ACHN (cell line): Measurements from ENCODE around the gene CDH13.
A peak's percentile ranks its signal among the peaks of the same experiment; 100 is the strongest.

Source experiments
- DNase-seq: peaks from one replicate; pipeline ENCODE4 v3.0.0-alpha.2; 2015
- in situ Hi-C: cut with HindIII; loops from 2 replicates; pipeline ENCODE4 v1.10.0; 2017; ENCODE audit warnings: low sequenced_read_pairs, low pct_ligation_motif_present, low pct_unique_long_range_greater_than_20kb

The CDH13 gene

GRCh38 chr16:83453977-83454376, 827.2 kb downstream of the CDH13 start:
- no peak for DNase-seq
- in situ Hi-C loops, result no loop called here

- in situ Hi-C loops, result no loop called here
These were observed 828.9 kb downstream of the CDH13 start for GRCh38 chr16:83455716-83456115.

GRCh38 chr16:83456934-83457333, 830.2 kb downstream of the CDH13 start:
- no peak for DNase-seq
- in situ Hi-C loops, result no loop called here

More at GRCh38 chr16:83455716-83456115, 828.9 kb downstream of the CDH13 start:
- DNase-seq, result no peak

GRCh38 chr16:83458612-83459011, 831.8 kb downstream of the CDH13 start:
- in situ Hi-C loops, result no loop called here

GRCh38 chr16:83464991-83465390, 838.2 kb downstream of the CDH13 start:
- no peak for DNase-seq
- in situ Hi-C loops, result no loop called here

More at GRCh38 chr16:83458612-83459011, 831.8 kb downstream of the CDH13 start:
- peak; percentile 24 for DNase-seq

- peak; percentile 9 for DNase-seq
- in situ Hi-C loops, result no loop called here
These were observed 843.6 kb downstream of the CDH13 start for GRCh38 chr16:83470416-83470815.

- no peak for DNase-seq
- in situ Hi-C loops, result no loop called here
These were observed 846.2 kb downstream of the CDH13 start for GRCh38 chr16:83472776-83473501.

- no peak for DNase-seq
These were observed 847.3 kb downstream of the CDH13 start for GRCh38 chr16:83473926-83474650.

GRCh38 chr16:83475108-83475507, 848.3 kb downstream of the CDH13 start:
- peak; percentile 5 for DNase-seq
- in situ Hi-C loops, result no loop called here

More at GRCh38 chr16:83473926-83474650, 847.3 kb downstream of the CDH13 start:
- in situ Hi-C loops, result no loop called here

GRCh38 chr16:83481589-83481988, 854.8 kb downstream of the CDH13 start:
- DNase-seq, result no peak
- in situ Hi-C loops, result no loop called here

GRCh38 chr16:83482545-83483162, 855.9 kb downstream of the CDH13 start:
- in situ Hi-C loops, result no loop called here

GRCh38 chr16:83490073-83490472, 863.3 kb downstream of the CDH13 start:
- no peak for DNase-seq

More at GRCh38 chr16:83482545-83483162, 855.9 kb downstream of the CDH13 start:
- no peak for DNase-seq

GRCh38 chr16:83494459-83494858, 867.7 kb downstream of the CDH13 start:
- in situ Hi-C loops, result no loop called here
- DNase-seq, result no peak

More at GRCh38 chr16:83490073-83490472, 863.3 kb downstream of the CDH13 start:
- in situ Hi-C loops, result no loop called here

- in situ Hi-C loops, result no loop called here
- no peak for DNase-seq
These were observed 874.7 kb downstream of the CDH13 start for GRCh38 chr16:83501481-83501880.

GRCh38 chr16:83508295-83508694, 881.5 kb downstream of the CDH13 start:
- in situ Hi-C loops, result no loop called here
- no peak for DNase-seq

GRCh38 chr16:83509316-83509715, 882.5 kb downstream of the CDH13 start:
- in situ Hi-C loops, result no loop called here

GRCh38 chr16:83510906-83511305, 884.1 kb downstream of the CDH13 start:
- no peak for DNase-seq
- in situ Hi-C loops, result no loop called here

More at GRCh38 chr16:83509316-83509715, 882.5 kb downstream of the CDH13 start:
- DNase-seq, result no peak

GRCh38 chr16:83513008-83513755, 886.4 kb downstream of the CDH13 start:
- in situ Hi-C loops, result no loop called here

GRCh38 chr16:83515395-83515794, 888.6 kb downstream of the CDH13 start:
- in situ Hi-C loops, result no loop called here
- DNase-seq, result no peak

More at GRCh38 chr16:83513008-83513755, 886.4 kb downstream of the CDH13 start:
- peak; percentile 72 for DNase-seq
